GM23338 (cell line): ENCODE measurements around the gene SUN5.
"Not testable (repeated sequence)": the region's sequence is repeated elsewhere in the genome, so short reads cannot be mapped to it uniquely, and the experiment has no call there.

Experiments
- CTCF ChIP-seq, 2 experiments: fragments of 200-600 bp in 1 of 2; sonication (generic) in 1 of 2; conservative IDR thresholded peaks; 2 replicates each; pipeline versions ENCODE4 v1.5.1 to v1.6.1; 2016 to 2017; ENCODE audit warnings: antibody characterized with exemption in 2 of 2, low read depth in 2 of 2, mild to moderate bottlenecking in 2 of 2, moderate library complexity in 1 of 2
- ETS1 ChIP-seq: IDR thresholded peaks from 2 replicates; pipeline ENCODE4 v1.6.1; 2016; ENCODE audit warnings: antibody characterized with exemption
- EZH2 ChIP-seq: fragments of 200-600 bp; sonication (generic); IDR thresholded peaks from one replicate; pipeline ENCODE4 v1.8.0; 2017; ENCODE audit warnings: antibody characterized with exemption, mild to moderate bottlenecking, low read depth; ENCODE audit not compliant: unreplicated experiment
- EZH2phosphoT487 ChIP-seq: fragments of 200-600 bp; sonication (generic); IDR thresholded peaks from one replicate; pipeline ENCODE4 v1.8.1; 2018; ENCODE audit warnings: antibody characterized with exemption; ENCODE audit not compliant: unreplicated experiment
- POLR2AphosphoS5 ChIP-seq: IDR thresholded peaks from 2 replicates; pipeline ENCODE4 v1.6.1; 2016; ENCODE audit warnings: antibody characterized with exemption, low read depth
- REST ChIP-seq: IDR thresholded peaks from one replicate; pipeline ENCODE4 v1.6.1; 2018; ENCODE audit warnings: antibody characterized with exemption; ENCODE audit not compliant: unreplicated experiment

- not testable (repeated sequence) for TF ChIP-seq ETS1; CTCF (conservative IDR thresholded peaks at IDR 0.05; ENCODE audit: low read depth in 2 of 2); POLR2AphosphoS5; REST; EZH2; EZH2phosphoT487
Observed at GRCh38 chr20:32962646-32963045, 41.6 kb downstream of the SUN5 start.
